GM12801 (cell line): ENCODE data around the gene SLIT1.

Experiments used
- TF ChIP-seq, protein P1 (sequence below): IDR thresholded peaks from one replicate; pipeline ENCODE4 v1.5.1; 2011; ENCODE audit warnings: control low read depth; ENCODE audit not compliant: insufficient read length; ENCODE audit errors: extremely low read depth

The SLIT1 gene

GRCh38 chr10:97120370-97120769, 65.4 kb downstream of the SLIT1 start:
- TF ChIP-seq, protein P1, sequence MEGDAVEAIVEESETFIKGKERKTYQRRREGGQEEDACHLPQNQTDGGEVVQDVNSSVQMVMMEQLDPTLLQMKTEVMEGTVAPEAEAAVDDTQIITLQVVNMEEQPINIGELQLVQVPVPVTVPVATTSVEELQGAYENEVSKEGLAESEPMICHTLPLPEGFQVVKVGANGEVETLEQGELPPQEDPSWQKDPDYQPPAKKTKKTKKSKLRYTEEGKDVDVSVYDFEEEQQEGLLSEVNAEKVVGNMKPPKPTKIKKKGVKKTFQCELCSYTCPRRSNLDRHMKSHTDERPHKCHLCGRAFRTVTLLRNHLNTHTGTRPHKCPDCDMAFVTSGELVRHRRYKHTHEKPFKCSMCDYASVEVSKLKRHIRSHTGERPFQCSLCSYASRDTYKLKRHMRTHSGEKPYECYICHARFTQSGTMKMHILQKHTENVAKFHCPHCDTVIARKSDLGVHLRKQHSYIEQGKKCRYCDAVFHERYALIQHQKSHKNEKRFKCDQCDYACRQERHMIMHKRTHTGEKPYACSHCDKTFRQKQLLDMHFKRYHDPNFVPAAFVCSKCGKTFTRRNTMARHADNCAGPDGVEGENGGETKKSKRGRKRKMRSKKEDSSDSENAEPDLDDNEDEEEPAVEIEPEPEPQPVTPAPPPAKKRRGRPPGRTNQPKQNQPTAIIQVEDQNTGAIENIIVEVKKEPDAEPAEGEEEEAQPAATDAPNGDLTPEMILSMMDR: no peak

DNA sequence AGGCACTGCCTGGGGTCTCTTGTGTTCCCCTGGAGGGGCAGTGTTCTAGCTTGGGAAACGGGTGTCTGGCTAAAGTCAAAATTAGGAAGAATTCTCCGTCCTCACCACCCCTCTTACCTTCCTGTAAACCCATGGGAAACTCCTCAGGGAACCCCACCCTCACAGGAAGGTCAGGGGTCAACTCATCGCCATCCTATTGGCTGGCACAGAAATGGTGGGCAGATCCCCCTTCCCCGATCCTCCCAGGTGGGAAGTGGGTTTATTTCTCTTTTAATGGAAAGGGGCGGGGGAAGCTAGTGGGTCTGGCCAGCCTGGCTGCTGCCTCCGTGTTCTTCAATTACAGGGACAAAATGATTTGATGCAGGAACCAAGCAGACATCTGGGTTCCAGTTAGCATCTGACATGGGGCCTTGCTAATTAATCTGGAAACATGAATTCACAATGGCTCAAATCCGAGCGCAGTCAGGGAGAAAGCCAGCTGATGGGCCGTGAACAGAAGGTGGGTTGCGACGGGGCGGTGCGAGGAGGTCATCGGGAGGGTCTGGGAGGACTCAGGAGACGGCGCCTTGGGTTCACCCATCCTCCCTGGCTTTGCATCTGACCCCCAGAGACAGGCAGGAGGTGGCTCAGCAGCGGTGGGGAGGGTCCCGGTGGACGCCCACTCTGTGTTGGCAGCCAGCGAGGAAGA, 66.6 kb downstream of the SLIT1 start:
- TF ChIP-seq, protein P1: no peak

DNA sequence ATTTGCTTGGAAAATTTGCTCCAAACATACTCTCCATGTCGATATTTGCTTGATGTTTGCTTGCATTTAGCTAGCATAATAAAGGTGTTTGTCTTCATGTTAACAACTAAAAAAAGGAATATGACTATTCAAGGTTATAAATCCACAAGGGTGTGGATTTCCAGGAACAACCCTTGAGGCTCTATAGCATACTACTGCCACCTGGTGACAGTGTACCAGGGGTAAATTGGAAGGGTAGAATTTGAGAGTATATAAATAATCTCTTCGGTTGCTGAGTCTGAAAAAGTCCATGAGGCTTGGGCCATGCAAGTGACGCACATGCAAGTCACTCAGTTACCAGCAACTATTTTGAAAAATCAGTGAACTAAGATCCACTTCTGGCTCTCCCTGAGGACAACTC, 68.4 kb downstream of the SLIT1 start:
- TF ChIP-seq, protein P1: no peak

DNA sequence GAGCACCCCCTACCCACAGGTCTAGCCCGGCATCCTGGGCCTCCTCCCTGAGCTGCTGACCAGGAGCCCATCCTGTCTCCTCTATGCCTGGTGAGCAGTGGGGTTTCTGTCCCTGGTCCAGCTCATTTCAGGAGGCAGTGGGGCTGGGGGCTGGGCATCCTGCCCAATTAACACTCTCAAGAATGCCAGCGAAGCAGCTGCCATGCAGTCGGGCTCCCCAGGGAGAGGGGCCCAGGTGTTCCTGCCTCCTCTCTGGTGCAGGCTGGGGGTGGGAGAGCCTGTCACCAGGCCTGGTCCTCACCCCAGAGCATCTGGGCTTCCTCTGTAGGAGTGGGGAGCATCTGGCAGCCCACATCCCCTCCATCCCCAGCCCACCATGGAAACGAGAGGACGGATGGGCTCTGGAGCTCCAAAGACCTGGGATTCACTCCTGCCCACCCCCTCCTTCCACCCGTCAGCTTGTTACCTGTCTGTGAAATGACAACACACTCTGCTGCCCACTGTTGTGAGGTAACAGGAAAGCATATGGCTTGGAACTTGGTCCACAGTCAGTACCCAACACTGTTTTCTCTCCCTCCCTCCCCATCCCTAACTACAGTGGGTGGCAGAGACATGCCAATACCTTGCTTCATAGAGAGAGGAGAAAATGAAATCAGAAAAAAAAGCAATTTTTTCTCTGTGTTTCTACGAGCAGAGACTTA, 69.1 kb downstream of the SLIT1 start:
- TF ChIP-seq, protein P1: no peak

DNA sequence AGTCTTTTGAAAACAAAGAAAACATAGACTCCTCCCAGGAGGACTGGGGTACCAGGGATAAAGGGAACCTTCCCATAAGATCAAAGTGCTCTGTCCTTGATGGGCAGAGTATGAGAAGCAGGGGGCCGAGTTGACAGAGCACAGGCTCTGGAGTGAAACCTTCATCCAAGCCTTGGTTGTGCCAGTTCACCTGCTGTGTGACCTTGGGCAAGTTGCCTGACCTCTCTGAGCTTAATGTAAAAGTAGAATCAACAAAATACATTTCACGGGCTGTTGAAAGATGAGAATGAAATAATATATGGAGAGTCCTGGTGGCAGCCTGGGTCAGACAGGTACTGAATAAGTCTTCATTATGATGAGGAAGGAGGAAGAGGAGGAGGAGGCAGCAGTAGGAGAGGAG, 69.9 kb downstream of the SLIT1 start:
- TF ChIP-seq, protein P1: no peak

GRCh38 chr10:97111615-97112014, 74.1 kb downstream of the SLIT1 start:
- TF ChIP-seq, protein P1: no peak

GRCh38 chr10:97109547-97109946, 76.2 kb downstream of the SLIT1 start:
- TF ChIP-seq, protein P1: no peak
